ENCODE data around the gene HES7. TPM values are rescaled to one million over a fixed set of nuclear protein-coding genes. Genes with fewer than 3 reads are reported as not detected.

HES7 gene
- total and polyA plus RNA-seq, 3 donors from 2014 or later, result 0.25 to 0.31 TPM; not detected in 1

GRCh38 chr17:8153031-8153451 lies 29.1 kb upstream of the HES7 start:
- Histone ChIP-seq H3K36me3 (ENCODE audit: low read depth, missing control alignments) (no peaks in the 10 kb centered on the region), H3K9me3 (no peaks in the 10 kb centered on the region), H3K27me3 (no peaks in the 10 kb centered on the region), H3K4me1 (peaks cover 41% of the 10 kb centered on the region), H3K27ac (peak overlapping the region; percentile 99 to 100), H3K4me3 (peak overlapping the region; percentile 73 to 99)
- DNase-seq, result no peak
- intact Hi-C loops (cut with DNase I; ENCODE audit: low total_unique reads), result loop anchor here (5.0 kb wide), 1 partner anchor 311 kb away; no protein-coding TSS in a partner anchor
- TF ChIP-seq POLR2A (IDR thresholded peaks at IDR 0.05) (no peak), CTCF (IDR thresholded peaks at IDR 0.05) (no peak)
- WGBS, 2 donors, result 34 to 56% methylated on average over 7 of the region's 7 CpGs

- Histone ChIP-seq H3K4me1 (peaks cover 41% of the 10 kb centered on the region), H3K27me3 (no peaks in the 10 kb centered on the region), H3K9me3 (no peaks in the 10 kb centered on the region), H3K36me3 (ENCODE audit: low read depth, missing control alignments) (no peaks in the 10 kb centered on the region), H3K4me3 (peak within 1 kb of the TSS; percentile 73 to 99), H3K27ac (peak within 1 kb of the TSS; percentile 99 to 100)
- DNase-seq, result peak; percentile 99
- intact Hi-C loops (cut with DNase I; ENCODE audit: low total_unique reads), result loop anchor here (5.0 kb wide), 1 partner anchor 310 kb away; no protein-coding TSS in a partner anchor
- 5 to 38% methylated on average over 2 to 30 of the region's 42 CpGs for WGBS, 2 donors
- no peak for TF ChIP-seq CTCF (IDR thresholded peaks at IDR 0.05)
- TF ChIP-seq POLR2A (IDR thresholded peaks at IDR 0.05), result peak; percentile 67
Observed at GRCh38 chr17:8152112-8152775, 28.3 kb upstream of the HES7 start, which contains the start of gene PER1. Gene PER1, minus strand, starts transcription at chr17:8152404. Its CDS starts 1,698 bp downstream, at chr17:8150706.

GRCh38 chr17:8151641-8152111 lies 27.8 kb upstream of the HES7 start:
- peak; percentile 91 for DNase-seq
- H3K9me3 ChIP-seq, result no peaks in the 10 kb centered on the region
- TF ChIP-seq POLR2A (IDR thresholded peaks at IDR 0.05) (peak; percentile 24), CTCF (IDR thresholded peaks at IDR 0.05) (no peak)
- intact Hi-C loops (cut with DNase I; ENCODE audit: low total_unique reads), result loop anchor here (5.0 kb wide), 1 partner anchor 309 kb away; no protein-coding TSS in a partner anchor
- no peaks in the 10 kb centered on the region for H3K27me3 ChIP-seq
- H3K4me3 ChIP-seq, result peak overlapping the region; percentile 73 to 99
- peaks cover 37% of the 10 kb centered on the region for H3K4me1 ChIP-seq
- 0 to 3% methylated on average over 22 of the region's 22 CpGs for WGBS, 2 donors
- H3K27ac ChIP-seq, result peak overlapping the region; percentile 99 to 100
- no peaks in the 10 kb centered on the region for H3K36me3 ChIP-seq (ENCODE audit: low read depth, missing control alignments)

DNA sequence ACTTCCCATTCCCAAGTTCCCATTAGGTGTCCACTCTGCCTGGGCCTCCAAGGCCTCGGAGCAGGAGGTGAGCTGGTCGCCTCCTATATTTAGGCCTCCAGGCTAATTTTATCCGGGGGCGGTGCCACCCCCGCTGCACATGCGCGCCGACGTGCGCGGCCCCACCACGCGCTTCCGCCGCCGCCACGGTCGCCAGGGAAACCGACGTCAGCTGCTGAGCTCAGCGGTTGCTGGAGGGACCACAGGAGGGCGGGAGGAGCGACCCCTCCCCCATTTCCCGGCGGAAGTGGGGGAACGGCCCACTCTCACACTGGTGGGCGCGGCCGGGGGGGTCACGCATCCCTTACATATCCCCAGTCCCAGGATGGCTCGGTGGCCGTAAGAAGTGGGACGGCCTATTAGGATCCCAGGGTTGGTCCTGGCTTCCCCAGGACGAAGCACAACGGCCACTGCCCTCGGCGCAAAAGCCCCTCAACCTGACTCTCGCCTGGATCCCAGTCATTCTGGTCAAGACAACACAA lies 27.3 kb upstream of the HES7 start:
- Histone ChIP-seq H3K36me3 (ENCODE audit: low read depth, missing control alignments) (no peaks in the 10 kb centered on the region), H3K4me3 (peak overlapping the region; percentile 73 to 99), H3K9me3 (no peaks in the 10 kb centered on the region), H3K27me3 (no peaks in the 10 kb centered on the region), H3K27ac (peak overlapping the region; percentile 99 to 100), H3K4me1 (peaks cover 37% of the 10 kb centered on the region)
- 0 to 1% methylated on average over 25 to 38 of the region's 38 CpGs for WGBS, 2 donors
- intact Hi-C loops (cut with DNase I; ENCODE audit: low total_unique reads), result loop anchor here (5.0 kb wide), 1 partner anchor 309 kb away; no protein-coding TSS in a partner anchor
- TF ChIP-seq POLR2A (IDR thresholded peaks at IDR 0.05), result no peak
- TF ChIP-seq CTCF (IDR thresholded peaks at IDR 0.05), result peak in 1 of 3 experiments; percentile 14
- peak; percentile 93 for DNase-seq
